H54 (cell line): ENCODE measurements around the gene C11orf68.
A peak's percentile ranks its signal among the peaks of the same experiment; 100 is the strongest.
"Not testable (repeated sequence)": the region's sequence is repeated elsewhere in the genome, so short reads cannot be mapped to it uniquely, and the experiment has no call there.

ENCODE experiments used
- DNase-seq: peaks from one replicate; pipeline ENCODE4 v3.0.0; 2011; ENCODE audit warnings: low spot score, mixed read lengths; ENCODE audit not compliant: insufficient read length
- FAIRE-seq: peaks from 3 replicates; lab custom pipeline; 2011; peaks lifted over from hg19 to GRCh38; lab: Jason Lieb, UNC
- POLR2A ChIP-seq: IDR thresholded peaks from 2 replicates; pipeline ENCODE4 v1.6.1; 2011; ENCODE audit warnings: low read depth, mild to moderate bottlenecking, low read length

The C11orf68 gene

DNA sequence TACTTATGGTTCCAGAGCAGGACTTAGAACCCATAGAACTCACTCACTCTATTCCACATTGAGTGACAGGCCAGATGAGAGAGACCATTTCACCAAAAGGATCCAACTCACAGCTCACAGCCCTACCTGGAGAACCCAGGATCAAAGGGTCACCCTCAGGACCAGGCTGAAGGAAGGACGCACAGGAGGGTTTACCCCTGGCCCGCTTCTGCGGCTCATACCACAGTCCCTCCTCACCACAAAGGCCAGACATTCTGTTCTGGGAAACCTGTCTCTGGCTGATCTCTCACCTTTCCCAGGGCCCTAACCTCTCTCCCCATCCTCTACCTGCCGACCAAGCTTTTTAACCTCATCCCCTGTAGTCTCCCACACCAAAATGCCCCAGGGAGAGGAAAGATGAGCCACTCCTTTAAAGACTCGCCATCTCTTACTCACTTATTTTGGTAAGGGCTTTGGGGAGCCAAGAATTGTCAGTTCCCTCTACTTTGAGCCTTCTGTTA is 23.3 kb downstream of the C11orf68 start:
- DNase-seq (no peak), FAIRE-seq (no peak)
- no peak for TF ChIP-seq POLR2A

GRCh38 chr11:65894034-65894591 is 24.7 kb downstream of the C11orf68 start:
- no peak for FAIRE-seq
- TF ChIP-seq POLR2A = no peak
- no peak for DNase-seq

- DNase-seq (no peak), FAIRE-seq (no peak)
- TF ChIP-seq POLR2A = no peak; the same call in 1 of the 2 replicates
Measured at GRCh38 chr11:65892661-65893317, 26.1 kb downstream of the C11orf68 start.

DNA sequence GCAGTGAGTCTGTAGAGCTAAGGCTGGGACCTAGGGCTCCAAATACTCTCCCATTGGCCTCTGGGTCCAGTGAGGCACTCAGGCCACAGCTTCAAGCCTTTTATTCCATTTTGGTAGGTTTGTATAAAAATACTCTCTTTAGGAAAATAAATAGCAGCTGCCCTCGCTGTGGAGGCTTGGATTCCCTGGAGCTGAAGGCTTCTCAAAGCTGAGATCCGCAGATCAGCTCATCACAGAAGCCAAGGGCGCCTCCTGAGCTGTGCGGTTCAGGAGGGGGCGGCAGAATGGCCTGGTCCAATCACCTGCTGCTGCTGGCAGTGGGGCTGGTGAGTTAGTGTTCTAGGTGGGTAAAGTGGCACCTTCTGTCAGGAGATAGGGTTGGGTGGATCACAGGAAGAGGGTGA is 26.7 kb downstream of the C11orf68 start:
- not testable (repeated sequence) for FAIRE-seq

GRCh38 chr11:65891219-65892136 is 27.4 kb downstream of the C11orf68 start:
- 0 out of 2 replicates have a peak, but pooled peaks have one; percentile 10 for TF ChIP-seq POLR2A
- DNase-seq (no peak), FAIRE-seq (no peak)

More for the DNA sequence above, 26.7 kb downstream of the C11orf68 start:
- DNase-seq = not testable (repeated sequence)
- TF ChIP-seq POLR2A = 0 out of 2 replicates have a peak, but pooled peaks have one; percentile 10

- no peak for FAIRE-seq
- peak; percentile 71 for DNase-seq
- TF ChIP-seq POLR2A = peak; percentile 97
Measured at GRCh38 chr11:65890324-65891218, 28.3 kb downstream of the C11orf68 start, which contains the start of gene CCDC85B. Gene CCDC85B (plus strand): TSS chr11:65890673. CDS start chr11:65890784, 111 bp downstream.

GRCh38 chr11:65888163-65888814 is 30.6 kb downstream of the C11orf68 start, which contains the start of gene FIBP:
Gene FIBP (minus strand): TSS chr11:65888471. CDS start chr11:65888418, 53 bp downstream.
- no peak for FAIRE-seq
- peak; percentile 87 for DNase-seq
- peak; percentile 69 for TF ChIP-seq POLR2A

- no peak for TF ChIP-seq POLR2A
- DNase-seq = no peak
- no peak for FAIRE-seq
Measured at GRCh38 chr11:65887723-65888162, 31.1 kb downstream of the C11orf68 start.

GRCh38 chr11:65886826-65887722 is 31.8 kb downstream of the C11orf68 start:
- FAIRE-seq (no peak), DNase-seq (no peak)

DNA sequence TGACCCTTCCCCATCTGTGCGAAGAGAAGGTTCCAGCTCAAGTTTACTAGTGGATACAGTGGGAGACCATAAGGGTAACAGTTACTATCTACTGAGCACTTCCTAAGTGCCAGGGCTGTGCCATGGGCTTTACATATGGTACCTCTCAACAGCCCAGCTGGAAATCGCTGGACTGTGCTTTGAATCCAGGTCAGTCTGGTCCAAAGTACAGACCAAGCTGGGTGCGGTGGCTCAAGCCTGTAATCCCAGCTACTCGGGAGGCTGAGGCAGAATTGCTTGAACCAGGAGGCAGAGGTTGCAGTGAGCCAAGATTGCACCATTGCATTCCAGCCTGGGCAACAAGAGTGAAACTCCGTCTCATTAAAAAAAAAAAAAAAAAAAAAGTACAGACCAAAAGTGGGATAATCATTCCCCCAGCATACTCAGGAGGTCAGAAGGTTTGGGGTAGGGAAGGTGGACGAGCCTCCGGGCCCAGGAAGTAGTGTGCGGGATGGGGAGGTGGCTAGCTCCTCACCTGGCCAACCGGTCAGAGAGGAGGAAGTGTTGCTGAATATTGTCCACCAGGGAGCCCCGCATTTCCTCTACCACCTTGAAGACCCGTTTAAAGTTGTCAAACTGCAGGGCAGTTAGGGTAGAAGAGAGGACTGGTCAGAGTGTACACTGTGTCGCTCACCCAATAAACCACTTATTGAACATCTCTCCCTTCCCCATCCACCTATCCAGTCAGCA is 32.9 kb downstream of the C11orf68 start:
- DNase-seq = no peak
- no peak for FAIRE-seq
- no peak for TF ChIP-seq POLR2A

More at GRCh38 chr11:65886826-65887722, 31.8 kb downstream of the C11orf68 start:
- no peak for TF ChIP-seq POLR2A

GRCh38 chr11:65885231-65885630 is 33.6 kb downstream of the C11orf68 start:
- no peak for TF ChIP-seq POLR2A
- FAIRE-seq (no peak), DNase-seq (no peak)
